ENCODE results near the gene CCNYL1.
A peak's percentile ranks its signal among the peaks of the same experiment; 100 is the strongest.
"Not testable (repeated sequence)": the region's sequence is repeated elsewhere in the genome, so short reads cannot be mapped to it uniquely, and the experiment has no call there.

Gene CCNYL1

DNA sequence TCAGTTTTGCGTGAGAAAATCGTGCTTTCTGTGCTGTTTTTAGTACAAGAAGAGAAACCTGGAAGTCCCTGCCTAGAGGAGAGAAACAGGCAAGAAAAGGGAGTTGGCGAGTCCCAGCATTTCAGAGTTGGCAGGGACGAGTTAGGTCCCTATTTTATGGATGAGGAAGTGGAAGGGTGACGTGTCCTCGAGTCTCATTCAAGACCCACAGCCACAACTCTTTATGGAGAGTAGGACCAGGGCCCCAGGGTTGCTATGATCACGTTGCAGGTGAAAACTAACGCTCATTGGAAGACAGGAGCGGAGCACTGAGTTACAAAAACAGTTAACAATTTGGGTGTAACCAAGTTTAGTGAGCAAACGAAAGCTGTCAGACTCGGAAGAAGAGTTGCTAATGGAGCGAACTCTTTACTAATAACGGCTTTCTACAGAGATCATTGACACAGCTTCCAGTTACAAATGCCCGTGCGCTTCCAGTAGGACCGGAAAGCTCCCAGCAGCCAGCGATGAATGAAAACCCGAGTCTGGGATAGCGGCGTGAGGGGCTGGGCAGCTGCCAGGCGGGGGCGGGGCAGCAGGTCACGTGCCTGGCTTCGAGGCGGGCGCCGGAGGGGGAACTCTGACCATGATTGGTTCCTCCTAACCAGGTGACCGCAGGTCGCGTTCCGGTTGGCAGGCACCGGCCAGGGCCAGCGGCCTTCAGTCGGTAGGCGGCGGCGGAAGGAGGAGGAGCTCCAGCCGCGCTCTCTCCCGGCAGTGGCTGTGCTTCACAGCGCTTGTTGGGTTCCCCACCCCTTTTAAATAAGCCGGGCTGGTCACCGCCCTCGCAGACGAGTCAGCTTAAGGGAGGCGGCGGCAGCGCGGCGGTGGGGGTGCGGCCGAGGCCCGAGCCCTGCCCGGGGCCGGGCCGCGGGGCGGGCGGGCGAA lies at the start of gene CCNYL1:
TSS of gene CCNYL1 (plus strand) at position 827 of the 927 bp plus-strand sequence. CDS start 257 bp downstream, outside the sequence.
- peak; percentile 97 for DNase-seq

- DNase-seq = no peak
These were observed 49.2 kb upstream of the CCNYL1 start for GRCh38 chr2:207662203-207662602.

DNA sequence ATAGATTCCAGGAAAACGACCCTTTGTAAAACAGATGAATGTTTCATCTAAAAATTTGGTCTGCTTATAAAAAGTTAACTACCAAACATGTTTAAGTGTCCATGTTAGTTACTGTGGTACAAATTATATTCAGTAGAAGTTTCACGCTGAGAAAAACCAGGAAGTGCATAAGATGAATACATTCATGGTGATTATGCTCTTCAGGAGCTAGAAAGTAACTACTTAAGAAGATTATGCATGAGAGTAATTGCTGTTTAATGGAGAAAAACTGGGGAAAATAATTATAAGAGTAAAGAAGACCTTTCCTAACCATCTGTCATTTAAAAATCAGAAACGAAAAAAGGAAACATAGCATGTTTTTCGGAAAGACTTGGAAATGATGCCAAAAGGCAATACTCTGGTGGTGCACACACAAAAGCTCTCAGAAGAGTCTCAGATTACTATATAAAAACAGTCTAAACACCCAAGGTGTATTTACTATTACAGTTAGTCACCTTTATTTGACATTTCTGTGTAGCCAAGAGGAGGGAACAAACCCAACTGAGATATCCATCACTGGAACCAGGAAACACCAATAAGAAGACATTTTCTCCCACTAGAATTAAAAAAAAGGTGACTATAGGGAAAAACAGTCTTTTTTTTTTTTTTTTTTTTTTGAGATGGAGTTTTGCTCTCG lies 47.4 kb upstream of the CCNYL1 start:
- no peak for DNase-seq

GRCh38 chr2:207670887-207671286 lies 40.6 kb upstream of the CCNYL1 start:
- DNase-seq = no peak

GRCh38 chr2:207673431-207673830 lies 38.0 kb upstream of the CCNYL1 start:
- DNase-seq = no peak

DNA sequence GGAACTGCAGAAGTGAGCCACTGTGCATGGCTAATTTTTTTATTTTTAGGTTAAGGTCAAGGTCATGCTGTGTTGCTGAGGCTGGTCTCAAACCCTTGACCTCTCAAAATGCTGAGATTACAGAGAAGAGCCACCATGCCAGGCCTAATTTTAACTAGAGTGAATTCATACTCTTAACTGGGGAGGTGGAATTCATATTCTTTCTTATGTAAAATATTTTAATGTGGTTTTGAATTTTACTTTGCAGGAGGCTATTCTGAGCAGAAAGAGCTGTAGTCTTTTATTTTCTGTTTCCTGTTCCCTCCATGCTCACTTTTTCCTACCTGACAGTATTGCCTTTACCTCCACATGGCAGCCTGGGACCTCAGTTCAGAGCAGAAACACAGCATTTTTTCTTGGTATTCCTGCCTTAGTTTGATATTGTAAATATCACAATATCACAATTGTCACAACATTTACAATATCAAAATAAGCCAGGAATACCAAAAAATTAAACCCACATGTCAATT lies 37.1 kb upstream of the CCNYL1 start:
- DNase-seq = no peak

DNA sequence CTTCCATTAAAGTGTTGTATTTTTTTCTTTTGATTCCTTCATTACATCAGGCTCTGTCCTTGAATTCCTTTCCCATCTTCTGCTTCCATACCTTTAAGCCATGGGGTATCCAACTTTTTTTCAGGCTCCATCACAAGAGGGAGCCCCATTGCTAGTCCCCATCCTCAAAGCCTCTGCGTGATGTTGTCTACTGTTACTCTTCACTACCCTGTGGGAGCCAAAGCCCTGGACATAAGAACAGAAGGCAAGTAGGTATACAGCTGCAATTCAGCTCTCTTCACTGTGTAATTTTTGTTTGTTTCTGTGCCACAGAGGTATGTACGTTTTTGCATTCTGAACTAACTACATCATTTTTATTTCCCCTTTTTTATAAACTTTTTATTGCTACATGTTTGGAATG lies 36.6 kb upstream of the CCNYL1 start:
- DNase-seq = no peak

- no peak for DNase-seq
These were observed 34.5 kb upstream of the CCNYL1 start for GRCh38 chr2:207676827-207677354.

- no peak for DNase-seq
These were observed 30.0 kb upstream of the CCNYL1 start for GRCh38 chr2:207681431-207681830.

GRCh38 chr2:207682557-207682956 lies 28.9 kb upstream of the CCNYL1 start:
- no peak for DNase-seq

DNA sequence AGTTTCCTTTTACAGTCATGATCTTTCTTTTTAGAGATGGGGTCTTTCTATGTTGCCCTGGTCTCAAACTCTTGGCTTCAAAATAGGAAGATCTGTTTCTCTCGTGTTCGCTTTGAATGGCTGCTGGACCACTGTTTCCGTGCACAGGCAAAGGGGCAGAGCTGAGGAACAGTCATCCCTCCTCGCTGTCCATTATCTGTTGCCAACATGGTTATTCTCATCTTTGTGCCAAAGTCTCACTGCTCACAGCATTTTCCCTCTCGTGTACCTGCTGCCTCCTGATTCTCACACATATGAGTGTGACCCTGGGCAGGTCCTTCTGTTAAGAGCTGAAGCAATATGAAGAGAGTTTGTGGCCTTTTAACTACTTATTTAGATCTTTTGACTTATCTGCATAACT lies 28.0 kb upstream of the CCNYL1 start:
- no peak for DNase-seq

- no peak for DNase-seq
These were observed 27.4 kb upstream of the CCNYL1 start for GRCh38 chr2:207683879-207684627.

DNA sequence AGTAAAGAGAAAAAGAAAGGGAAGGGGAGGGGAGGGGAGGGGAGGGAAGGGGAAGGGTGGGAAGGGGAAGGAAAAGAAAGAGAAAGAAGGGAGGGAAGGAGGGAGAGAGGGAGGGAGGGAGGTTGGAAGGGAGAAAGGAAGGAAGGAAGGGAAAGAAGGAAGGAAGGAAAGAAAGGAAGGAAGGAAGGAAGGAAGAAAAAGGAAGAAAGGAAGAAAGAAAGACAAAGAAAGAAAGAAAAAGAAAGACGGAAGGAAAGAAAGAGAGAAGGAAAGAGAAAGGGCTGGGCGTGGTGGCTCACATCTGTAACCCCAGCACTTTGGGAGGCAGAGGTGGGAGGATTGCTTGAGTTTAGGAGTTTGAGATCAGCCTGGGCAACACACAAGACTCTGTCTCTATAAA lies 24.6 kb upstream of the CCNYL1 start:
- DNase-seq = no peak

- DNase-seq = no peak
These were observed 22.8 kb upstream of the CCNYL1 start for GRCh38 chr2:207688597-207688996.

DNA sequence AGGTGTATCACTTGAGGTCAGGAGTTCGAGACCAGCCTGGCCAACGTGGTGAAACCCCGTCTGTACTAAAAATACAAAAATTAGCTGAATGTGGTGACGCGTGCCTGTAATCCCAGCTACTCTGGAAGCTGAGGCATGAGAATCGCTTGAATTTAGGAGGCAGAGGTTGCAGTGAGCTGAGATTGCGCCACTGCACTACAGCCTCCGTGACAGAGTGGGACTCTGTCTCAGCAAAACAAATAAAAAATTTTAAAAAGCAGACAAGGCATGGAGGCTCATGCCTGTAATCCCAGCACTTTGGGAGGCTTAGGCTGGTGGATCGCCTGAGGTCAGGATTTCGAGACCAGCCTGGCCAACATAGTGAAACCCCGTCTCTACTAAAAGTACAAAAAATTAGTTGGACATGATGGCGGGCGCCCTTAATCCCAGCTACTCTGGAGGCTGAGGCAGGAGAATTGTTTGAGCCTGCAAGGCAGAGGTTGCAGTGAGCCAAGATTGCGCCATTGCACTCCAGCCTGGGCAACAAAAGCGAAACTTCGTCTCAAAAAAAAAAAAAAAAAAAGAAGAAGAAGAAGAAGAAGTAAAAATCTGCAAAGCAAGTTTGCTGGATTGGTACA lies 20.5 kb upstream of the CCNYL1 start:
- not testable (repeated sequence) for DNase-seq

- DNase-seq = peak; percentile 60
These were observed 19.0 kb upstream of the CCNYL1 start for GRCh38 chr2:207692206-207693065.

DNA sequence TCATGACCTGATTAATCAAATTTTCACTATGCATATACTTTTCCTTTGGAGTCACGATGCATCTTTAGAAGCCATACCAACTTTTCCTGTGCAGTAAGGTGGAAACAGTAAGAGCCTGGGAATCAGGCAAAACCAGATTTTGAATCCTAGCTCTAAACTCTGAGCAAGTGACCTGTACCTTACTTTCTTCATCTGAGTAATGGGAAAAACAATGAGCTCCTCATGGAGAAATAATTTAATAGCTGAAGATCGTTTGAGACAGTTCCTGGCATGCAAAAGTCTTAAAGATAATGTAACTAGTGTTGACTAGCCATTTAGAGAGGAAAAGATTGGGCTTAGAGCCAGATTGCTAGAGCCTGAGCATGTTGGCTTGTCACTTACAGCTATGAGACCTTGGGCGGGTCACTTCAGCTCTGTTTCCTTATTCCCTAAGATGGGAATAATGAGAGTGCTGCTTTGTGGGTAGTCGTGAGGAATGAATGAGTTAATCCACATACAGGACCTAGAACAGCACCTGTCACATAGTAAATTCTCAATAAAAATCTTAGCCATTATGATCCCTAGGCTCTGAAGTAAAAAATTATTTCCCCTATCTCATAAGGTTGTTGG lies 17.7 kb upstream of the CCNYL1 start:
- DNase-seq = no peak

- DNase-seq = no peak
These were observed 16.6 kb upstream of the CCNYL1 start for GRCh38 chr2:207694811-207695281.

GRCh38 chr2:207695293-207695692 lies 16.1 kb upstream of the CCNYL1 start:
- DNase-seq = no peak

DNA sequence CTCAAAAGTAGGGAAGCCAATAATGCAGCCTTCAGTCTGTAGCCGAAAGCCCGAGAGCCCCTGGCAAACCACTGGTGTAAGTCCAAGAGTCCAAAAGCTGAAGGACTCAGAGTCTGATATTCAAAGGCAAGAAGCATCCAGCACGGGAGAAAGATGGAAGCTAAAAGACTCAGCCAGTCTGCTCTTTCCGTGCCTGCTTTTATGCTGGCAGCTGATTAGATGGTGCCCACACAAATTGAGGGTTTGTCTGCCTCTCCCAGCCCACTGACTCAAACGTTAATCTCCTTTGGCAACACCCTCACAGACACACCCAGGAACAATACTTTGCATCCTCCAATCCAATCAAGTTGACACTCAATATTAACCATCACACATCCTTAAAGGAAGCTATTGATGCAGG lies 14.5 kb upstream of the CCNYL1 start:
- DNase-seq = not testable (repeated sequence)

GRCh38 chr2:207697411-207697810 lies 14.0 kb upstream of the CCNYL1 start:
- no peak for DNase-seq
